ENCODE results near the gene NMNAT3. TPM values are rescaled to one million over a fixed set of nuclear protein-coding genes. Genes with fewer than 3 reads are reported as not detected.

Gene NMNAT3
- total RNA-seq, 4 donors from 2014 or later: 25.0 to 41.7 (median 30.1) TPM

GRCh38 chr3:139686624-139687023 lies 8.9 kb upstream of the NMNAT3 start:
- H3K27ac ChIP-seq: no peak overlapping the region
- DNase-seq (ENCODE audit: low spot score in 2 of 2): no peak
- TF ChIP-seq CTCF (IDR thresholded peaks at IDR 0.05) (no peak), EP300 (IDR thresholded peaks at IDR 0.05) (no peak), POLR2AphosphoS5 (IDR thresholded peaks at IDR 0.05) (no peak), POLR2A (IDR thresholded peaks at IDR 0.05) (no peak)
- H3K27me3 ChIP-seq: no peaks in the 10 kb centered on the region
- WGBS: 87% methylated on average over 3 of the region's 3 CpGs
- H3K4me1 ChIP-seq: no peaks in the 10 kb centered on the region
- no peaks in the 10 kb centered on the region for H3K9me3 ChIP-seq
- no peaks in the 10 kb centered on the region for H3K36me3 ChIP-seq
- H3K4me3 ChIP-seq: no peak overlapping the region

DNA sequence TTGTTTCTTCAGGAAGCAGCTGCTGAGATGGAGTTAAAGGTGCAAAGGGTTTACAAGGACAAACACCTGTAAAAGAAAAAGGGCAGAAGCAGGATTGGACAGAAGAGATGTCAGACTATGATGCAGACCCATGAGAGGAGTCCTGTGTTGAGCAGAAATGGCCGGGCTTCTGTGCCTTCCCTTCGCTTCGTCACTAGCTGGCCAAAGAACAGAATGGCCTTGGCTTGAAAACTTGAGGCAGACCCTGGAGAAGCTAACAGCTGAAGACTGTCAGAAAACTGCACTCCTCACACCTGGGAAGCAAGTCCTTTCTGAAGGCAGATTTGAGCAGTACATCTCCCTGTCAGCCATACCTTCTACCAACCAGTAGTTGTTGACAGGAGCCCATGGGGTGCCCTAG lies 8.4 kb upstream of the NMNAT3 start:
- no peaks in the 10 kb centered on the region for H3K4me1 ChIP-seq
- no peak for DNase-seq (ENCODE audit: low spot score in 2 of 2)
- WGBS: 81% methylated on average over 3 of the region's 3 CpGs
- no peaks in the 10 kb centered on the region for H3K36me3 ChIP-seq
- no peaks in the 10 kb centered on the region for H3K9me3 ChIP-seq
- no peak for TF ChIP-seq EP300 (IDR thresholded peaks at IDR 0.05)
- no peak overlapping the region for H3K4me3 ChIP-seq
- no peaks in the 10 kb centered on the region for H3K27me3 ChIP-seq
- H3K27ac ChIP-seq: no peak overlapping the region

GRCh38 chr3:139679220-139679775 lies 1.5 kb upstream of the NMNAT3 start:
- no peak for DNase-seq (ENCODE audit: low spot score in 2 of 2)
- no peaks in the 10 kb centered on the region for H3K9me3 ChIP-seq
- H3K4me1 ChIP-seq: peaks cover 21% of the 10 kb centered on the region
- H3K36me3 ChIP-seq: no peaks in the 10 kb centered on the region
- no peaks in the 10 kb centered on the region for H3K27me3 ChIP-seq
- no peak overlapping the region for H3K4me3 ChIP-seq
- TF ChIP-seq CTCF (IDR thresholded peaks at IDR 0.05) (no peak), POLR2A (IDR thresholded peaks at IDR 0.05) (no peak), POLR2AphosphoS5 (IDR thresholded peaks at IDR 0.05) (no peak), EP300 (IDR thresholded peaks at IDR 0.05) (no peak)
- WGBS: 83% methylated on average over 5 of the region's 5 CpGs
- H3K27ac ChIP-seq: no peak overlapping the region

GRCh38 chr3:139676632-139677387 lies 962 bp downstream of the NMNAT3 start:
- 55% methylated on average over 10 of the region's 10 CpGs for WGBS
- no peaks in the 10 kb centered on the region for H3K9me3 ChIP-seq
- peaks cover 21% of the 10 kb centered on the region for H3K4me1 ChIP-seq
- no peaks in the 10 kb centered on the region for H3K27me3 ChIP-seq
- peak overlapping the region; percentile 71 for H3K4me3 ChIP-seq
- no peak overlapping the region for H3K27ac ChIP-seq
- no peak for DNase-seq (ENCODE audit: low spot score in 2 of 2)
- H3K36me3 ChIP-seq: no peaks in the 10 kb centered on the region
- TF ChIP-seq CTCF (IDR thresholded peaks at IDR 0.05) (no peak), POLR2AphosphoS5 (IDR thresholded peaks at IDR 0.05) (no peak), POLR2A (IDR thresholded peaks at IDR 0.05) (no peak)

- Histone ChIP-seq H3K9me3 (no peaks in the 10 kb centered on the region), H3K4me3 (no peak overlapping the region), H3K36me3 (no peaks in the 10 kb centered on the region), H3K27ac (no peak overlapping the region), H3K27me3 (no peaks in the 10 kb centered on the region), H3K4me1 (peaks cover 21% of the 10 kb centered on the region)
- no peak for TF ChIP-seq POLR2A (IDR thresholded peaks at IDR 0.05)
- no peak for TF ChIP-seq CTCF (IDR thresholded peaks at IDR 0.05)
- no peak for TF ChIP-seq EP300 (IDR thresholded peaks at IDR 0.05)
- no peak for TF ChIP-seq POLR2AphosphoS5 (IDR thresholded peaks at IDR 0.05)
- WGBS: 90% methylated on average over 1 of the region's 1 CpG
- no peak for DNase-seq (ENCODE audit: low spot score in 2 of 2)
These were observed 1.7 kb downstream of the NMNAT3 start for GRCh38 chr3:139676108-139676507.
